Erythroblast (primary cell): Measurements from ENCODE around the gene OR10H1.

Experiments used
- GATA1 ChIP-seq: IDR thresholded peaks from 2 replicates; pipeline ENCODE4 v1.6.1; 2011; ENCODE audit warnings: low read depth, mild to moderate bottlenecking, control low read depth, low read length, moderate library complexity
- POLR2A ChIP-seq: IDR thresholded peaks from 2 replicates; pipeline ENCODE4 v1.6.1; 2011; ENCODE audit warnings: mild to moderate bottlenecking, low read length

DNA sequence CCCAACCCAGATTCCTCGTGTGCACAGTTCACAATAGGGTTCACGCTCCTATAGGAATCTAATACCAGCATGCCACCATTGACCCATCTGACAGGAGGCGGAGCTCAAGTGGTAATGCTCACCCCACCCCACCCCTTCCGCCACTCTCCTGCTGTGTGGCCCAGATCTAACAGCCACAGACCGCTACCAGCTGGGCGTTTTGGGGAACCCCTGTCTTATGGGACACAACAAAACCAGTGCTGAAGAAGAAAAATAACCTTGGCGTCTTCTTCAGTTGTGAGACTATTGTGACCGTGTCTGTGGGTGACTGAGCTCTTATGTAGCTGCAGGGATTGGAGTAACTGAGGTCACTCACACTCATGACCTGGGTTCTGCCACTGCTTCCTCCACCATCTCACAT is 5.2 kb upstream of the OR10H1 start:
- TF ChIP-seq POLR2A (no peak), GATA1 (no peak)
